ENCODE results near the gene TBC1D22A.

- no peak for TF ChIP-seq CTCF (IDR thresholded peaks at IDR 0.05; ENCODE audit: low read depth, low read length)
- TF ChIP-seq EZH2phosphoT487 (IDR thresholded peaks at IDR 0.05; ENCODE audit: low read depth) = no peak
Measured at GRCh38 chr22:46728470-46728869, 34.0 kb upstream of the TBC1D22A start.

All from OCI-LY3 (cell line).